Measurements from ENCODE around the gene AGO4. TPM values are rescaled to one million over a fixed set of nuclear protein-coding genes. Genes with fewer than 3 reads are reported as not detected.
"Not testable (repeated sequence)": the region's sequence is repeated elsewhere in the genome, so short reads cannot be mapped to it uniquely, and the experiment has no call there.

The AGO4 gene
- total RNA-seq = 94.6 TPM

DNA sequence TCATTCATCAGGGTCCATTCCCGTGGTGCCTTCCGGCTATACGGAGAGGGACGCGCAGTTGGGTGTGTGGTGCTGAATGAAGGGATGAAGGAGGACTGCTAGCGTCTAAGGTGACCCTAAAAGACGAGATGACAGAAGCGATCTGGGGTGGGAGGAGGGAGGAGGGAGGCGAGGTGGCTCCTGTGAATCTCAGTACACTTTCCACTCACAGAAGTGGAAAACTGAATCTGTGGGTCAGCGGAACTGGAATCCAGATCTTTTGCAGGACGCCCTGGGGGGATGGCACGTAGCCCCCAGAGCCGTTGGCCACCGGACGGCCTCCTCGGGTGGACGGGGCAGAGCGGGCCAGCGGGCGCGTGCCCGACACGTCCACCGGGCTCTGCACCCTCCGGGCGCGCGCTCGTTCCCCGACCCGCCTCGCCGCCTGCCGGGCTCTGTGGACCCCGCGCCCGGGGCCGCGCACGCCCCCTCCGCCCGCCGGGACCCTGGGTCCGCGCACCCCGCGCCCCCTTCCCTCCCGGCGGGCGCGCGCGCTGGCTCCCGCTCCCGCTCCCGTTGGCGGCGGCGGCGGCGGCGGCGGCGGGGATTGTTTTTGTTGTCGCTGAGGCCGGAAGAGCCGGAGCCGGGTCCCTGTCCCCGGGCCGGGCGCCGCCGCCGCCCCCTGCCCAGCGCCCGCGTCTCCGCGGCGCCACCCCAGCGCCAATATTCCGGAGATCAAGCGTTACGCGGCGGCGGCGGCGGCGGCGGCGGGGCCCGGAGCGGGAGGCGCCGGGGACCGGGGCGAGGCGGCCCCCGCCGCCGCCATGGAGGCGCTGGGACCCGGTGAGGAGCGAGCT is at the start of gene AGO4:
TSS of gene AGO4 (plus strand) at position 403 of the 836 bp plus-strand sequence. CDS start at position 804, 401 bp downstream.
- FAIRE-seq (no peak), DNase-seq (ENCODE audit: low spot score in 2 of 2) (peak; percentile 66 to 67)

DNA sequence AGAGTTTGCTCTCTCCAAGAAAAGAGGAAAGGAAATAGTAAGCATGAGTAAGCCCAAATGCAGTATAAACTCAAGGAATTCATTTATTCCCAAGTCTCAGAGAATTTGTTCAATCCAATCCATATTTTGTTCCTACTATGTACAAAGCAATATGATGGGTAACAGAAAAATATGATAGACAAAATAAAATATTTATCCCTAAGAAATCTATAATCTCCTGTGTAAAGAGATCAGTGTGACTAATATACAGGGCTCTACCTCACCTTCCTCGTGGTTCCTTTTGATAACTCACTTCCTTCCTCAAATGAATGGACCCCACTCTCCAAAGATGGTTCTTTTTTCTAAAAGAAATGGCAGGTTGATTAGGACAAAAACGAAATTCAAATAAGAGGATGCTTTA is 45.7 kb upstream of the AGO4 start:
- no peak for FAIRE-seq
- DNase-seq (ENCODE audit: low spot score in 2 of 2) = no peak

DNA sequence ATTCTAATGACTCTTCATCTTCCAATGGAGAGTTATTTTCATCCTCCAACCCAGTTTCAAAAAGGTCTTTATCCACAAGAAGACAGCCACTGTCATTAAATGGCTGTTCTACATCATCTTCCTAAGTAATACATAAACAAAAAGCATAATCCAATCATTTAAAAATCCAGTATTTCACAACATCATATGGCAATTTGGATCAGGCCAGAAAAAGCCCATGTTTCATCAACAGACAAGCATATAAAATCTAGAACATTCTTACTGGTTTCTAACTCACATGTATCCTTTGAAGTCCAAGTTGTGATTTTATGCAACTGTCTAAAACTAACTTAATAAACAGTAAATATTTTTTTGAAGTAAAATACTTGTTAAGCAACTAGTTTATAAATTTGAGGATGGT is 44.6 kb upstream of the AGO4 start:
- FAIRE-seq (no peak), DNase-seq (ENCODE audit: low spot score in 2 of 2) (no peak)

DNA sequence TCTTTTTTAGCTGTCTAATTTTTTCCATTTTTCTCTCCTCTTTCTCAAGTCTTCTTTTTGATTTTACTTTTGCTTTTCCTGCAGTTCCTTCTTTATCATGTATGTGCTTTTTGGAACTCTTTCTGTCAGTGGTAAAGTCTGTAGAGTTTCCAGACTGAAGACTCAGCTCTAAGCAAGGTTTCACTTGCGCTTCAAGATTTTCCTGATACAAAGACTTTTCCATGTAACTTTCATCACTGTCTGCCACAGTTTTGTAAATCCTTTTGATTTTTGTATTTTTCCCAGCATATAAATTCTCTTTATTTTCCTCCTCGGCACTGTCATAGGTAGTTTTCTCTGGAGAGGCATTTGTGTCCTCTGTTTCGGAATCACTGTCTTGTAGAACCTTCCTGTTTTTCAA is 43.5 kb upstream of the AGO4 start:
- DNase-seq (ENCODE audit: low spot score in 2 of 2) = no peak
- no peak for FAIRE-seq

DNA sequence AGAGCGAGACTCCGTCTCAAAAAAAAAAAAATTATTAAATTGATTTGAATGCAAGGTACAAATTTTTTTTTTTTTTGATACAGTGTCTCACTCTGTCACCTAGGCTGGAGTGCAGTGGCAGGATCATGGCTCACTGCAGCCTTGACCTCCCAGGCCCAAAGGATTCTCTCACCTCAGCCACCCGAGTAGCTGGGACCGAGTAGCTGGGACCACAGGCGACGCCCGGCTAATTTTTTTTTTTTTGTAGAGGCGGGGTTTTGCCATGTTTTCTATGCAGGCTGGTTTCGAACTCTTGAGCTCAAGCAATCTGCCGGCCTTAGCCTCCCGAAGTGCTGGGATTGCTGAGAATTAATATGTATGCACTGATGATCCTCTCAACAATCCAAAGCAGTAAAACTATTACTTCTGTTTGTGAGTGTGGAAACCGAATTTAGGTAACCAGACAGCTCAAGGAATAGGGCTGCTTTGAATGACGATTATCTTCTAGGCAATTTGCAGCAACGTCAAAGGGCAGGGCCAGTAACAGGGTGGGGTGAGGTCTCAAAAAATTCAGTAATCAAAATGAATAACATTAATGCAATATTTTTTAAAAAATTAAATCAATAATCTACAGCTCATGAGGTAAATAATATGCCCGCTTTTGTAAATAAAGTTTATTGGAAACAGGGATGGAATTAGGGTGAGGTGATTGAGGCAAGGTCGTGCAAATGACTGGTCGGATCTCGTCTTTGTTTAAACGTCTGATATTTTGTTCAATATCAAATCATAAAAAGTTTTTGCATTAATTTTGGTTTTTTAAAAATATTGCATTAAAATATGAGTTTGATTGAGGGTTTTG is 39.2 kb upstream of the AGO4 start:
- DNase-seq (ENCODE audit: low spot score in 2 of 2) (no peak), FAIRE-seq (no peak)

DNA sequence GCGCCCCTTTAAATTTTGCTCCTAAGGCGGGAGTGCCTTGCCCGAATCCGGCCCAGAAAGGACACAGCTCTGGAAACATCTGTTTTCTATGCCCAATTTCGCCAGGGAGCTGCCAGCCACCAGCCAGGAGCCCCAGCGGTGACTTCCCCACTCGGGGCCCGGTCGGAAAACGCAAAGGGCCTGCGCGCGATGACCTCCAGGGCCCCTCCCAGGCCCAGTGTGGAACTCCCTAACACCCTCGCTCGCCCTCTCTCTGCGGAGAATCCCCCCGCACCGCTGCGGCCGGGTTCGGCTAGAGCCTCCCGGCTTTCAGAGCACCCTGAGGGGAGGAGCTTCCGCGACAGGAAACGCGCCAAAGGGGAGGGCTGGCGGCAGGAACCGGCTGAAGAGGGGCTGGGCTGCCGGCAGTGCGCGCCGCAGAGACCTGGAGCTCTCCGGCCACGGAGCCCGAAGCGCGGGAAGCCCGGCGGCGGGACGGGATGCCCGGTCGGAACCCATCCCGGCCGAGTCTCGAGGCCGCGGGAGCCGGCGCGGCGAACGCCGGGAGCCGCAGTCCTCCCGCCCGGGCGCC is 38.5 kb upstream of the AGO4 start:
- no peak for FAIRE-seq

DNA sequence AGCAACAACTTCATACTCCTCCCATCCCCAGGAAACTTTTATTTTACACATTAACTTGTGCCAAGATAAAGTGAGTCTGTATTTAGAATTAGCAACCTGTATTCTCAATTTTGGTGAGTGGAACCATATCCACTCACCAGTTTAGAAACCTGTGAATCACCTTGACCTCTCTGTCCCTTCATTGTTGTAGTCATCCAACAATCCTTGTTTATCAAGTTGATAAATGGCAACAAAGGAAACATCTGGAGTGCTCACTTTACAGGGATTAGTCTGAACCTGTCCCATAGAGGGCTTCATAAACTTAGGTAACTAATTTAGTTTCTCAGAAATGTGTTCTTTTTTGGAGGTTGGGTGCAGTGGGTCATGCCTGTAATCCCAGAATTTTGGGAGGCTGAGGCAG is 34.1 kb upstream of the AGO4 start:
- DNase-seq (ENCODE audit: low spot score in 2 of 2) = no peak
- FAIRE-seq = no peak

More for the DNA sequence above, 38.5 kb upstream of the AGO4 start:
- DNase-seq (ENCODE audit: low spot score in 2 of 2) = peak; percentile 56 to 74

DNA sequence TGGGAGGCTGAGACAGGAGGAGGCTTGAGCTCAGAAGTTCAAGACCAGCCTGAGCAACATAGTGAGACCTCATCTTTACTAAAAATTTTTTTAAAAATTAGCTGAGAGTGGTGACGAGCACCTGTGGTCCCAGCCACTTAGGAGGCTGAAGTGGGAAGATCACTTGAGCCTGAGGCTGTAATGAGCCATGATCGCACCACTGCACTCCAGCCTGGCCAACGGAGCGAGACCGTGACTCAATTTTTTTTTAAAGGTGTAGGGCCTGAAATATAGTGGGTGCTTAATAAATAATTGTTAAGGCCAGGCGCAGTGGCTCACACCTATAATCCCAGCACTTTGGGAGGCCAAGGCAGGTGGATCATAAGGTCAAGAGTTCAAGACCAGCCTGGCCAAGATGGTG is 31.6 kb upstream of the AGO4 start:
- FAIRE-seq; DNase-seq (ENCODE audit: low spot score in 2 of 2): not testable (repeated sequence)

DNA sequence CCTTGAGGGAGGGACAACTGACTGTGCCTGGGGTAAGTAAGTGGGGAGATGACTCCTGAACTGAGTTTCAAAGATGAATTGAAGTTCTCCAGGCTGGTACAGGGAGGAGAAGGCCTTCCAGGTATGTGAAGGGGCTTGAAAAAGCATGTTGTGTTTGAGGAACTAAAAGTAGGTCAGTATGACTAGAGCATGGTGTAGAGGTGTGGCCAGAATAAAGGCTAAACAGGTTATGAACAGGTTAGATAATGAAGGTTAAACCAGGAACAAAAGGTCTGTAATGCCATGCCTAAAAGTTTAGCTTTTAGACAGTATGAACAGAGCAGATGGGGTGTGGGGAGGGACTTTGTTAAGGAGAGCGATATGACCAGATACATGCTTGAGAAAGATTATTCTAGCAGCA is 30.7 kb upstream of the AGO4 start:
- FAIRE-seq (no peak), DNase-seq (ENCODE audit: low spot score in 2 of 2) (no peak)

DNA sequence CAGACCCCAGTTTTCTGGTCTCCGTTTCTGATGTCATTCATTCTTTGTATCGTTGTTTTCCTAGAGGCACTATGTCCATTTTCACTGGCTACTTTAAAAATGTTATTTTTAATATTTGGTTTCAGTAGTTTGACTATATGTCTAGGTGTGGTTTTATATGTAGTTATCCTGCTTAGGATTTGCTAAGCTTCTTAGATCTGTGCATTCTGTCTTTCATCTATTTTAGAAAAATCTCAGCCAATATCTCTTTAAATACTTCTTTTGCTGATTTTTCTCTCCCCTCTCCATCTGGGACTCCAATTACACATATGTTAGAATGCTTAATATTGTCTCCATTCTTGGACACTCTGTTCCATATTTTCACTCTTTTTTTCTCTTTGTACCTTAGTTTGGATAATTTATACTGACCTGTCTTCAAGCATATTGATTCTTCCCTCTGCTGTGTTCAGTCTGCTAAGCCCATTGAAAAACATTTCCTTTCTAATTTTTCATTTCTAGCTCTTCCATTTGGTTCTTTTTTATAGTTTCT is 24.7 kb upstream of the AGO4 start:
- DNase-seq (ENCODE audit: low spot score in 2 of 2) = no peak
- no peak for FAIRE-seq

DNA sequence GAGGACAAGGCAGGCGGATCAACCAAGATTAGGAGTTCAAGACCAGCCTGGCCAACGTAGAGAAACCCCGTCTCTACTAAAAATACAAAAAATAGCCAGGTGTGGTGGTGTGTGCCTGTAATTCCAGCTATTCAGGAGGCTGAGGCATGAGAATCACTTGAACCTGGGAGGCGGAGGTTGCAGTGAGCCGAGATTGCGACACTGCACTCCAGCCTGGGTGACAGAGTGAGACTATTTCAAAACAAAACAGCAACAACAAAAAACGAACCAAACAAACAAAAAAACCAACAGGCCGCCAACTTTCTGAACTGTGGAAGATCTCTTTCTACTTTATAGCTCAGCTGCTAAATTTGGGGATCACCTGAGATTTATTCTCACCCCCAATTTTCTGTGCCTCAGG is 23.5 kb upstream of the AGO4 start:
- DNase-seq (ENCODE audit: low spot score in 2 of 2); FAIRE-seq: not testable (repeated sequence)

DNA sequence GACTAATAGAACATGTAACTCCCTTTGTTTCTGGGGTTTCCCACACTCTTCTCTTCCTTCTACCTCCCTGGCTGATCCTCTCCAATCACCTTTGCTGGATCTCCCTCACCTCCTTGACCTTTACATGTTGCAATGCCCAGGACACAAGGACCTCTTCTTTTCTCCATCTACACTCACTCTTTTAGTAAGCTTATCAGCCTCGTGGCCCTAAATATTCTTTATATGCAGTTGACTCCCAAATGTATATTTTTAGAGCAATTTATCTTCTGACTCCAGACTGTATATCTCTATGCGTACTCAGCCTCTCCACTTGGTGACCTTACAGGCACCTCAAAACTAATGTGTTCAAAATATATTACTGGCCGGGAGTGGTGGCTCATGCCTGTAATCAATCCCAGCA is 19.7 kb upstream of the AGO4 start:
- no peak for DNase-seq (ENCODE audit: low spot score in 2 of 2)
- no peak for FAIRE-seq

DNA sequence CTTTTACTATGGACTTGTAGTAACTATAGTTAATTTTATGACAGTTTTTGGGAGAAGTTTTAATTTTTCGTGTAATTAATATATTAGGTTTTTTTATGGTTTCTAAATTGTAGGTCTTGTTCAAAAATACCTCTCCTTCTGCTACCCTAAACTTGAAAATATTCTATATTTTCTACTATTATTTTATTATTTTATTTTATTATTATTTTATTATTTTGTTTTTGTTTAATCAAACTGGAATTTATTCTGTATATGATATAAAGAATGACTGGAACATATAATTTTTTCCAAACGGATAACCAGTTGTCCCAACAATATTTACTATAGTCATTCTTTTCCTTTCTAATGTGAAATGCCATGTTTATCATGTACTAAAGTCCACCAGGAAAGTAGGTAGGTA is 17.1 kb upstream of the AGO4 start:
- DNase-seq (ENCODE audit: low spot score in 2 of 2) (no peak), FAIRE-seq (peak; percentile 79)

DNA sequence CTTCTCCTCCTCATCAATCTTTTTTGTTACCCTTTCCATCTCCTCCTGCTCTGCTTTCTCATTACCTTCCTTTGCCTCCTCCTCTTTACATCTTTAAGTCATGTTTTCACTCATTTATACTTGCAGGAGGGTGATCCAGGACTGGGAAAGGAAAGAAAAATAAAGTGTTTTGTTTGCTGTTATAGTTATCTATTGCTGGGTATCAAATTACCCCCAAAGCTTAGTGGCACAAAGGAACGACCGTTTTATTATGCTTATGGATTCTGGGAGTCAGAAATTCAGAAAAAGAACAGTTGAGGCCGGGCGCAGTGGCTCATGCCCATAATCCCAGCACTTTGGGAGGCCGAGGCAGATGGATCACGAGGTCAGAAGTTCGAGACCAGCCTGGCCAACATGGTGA is 12.5 kb upstream of the AGO4 start:
- DNase-seq (ENCODE audit: low spot score in 2 of 2) = no peak
- FAIRE-seq = no peak

DNA sequence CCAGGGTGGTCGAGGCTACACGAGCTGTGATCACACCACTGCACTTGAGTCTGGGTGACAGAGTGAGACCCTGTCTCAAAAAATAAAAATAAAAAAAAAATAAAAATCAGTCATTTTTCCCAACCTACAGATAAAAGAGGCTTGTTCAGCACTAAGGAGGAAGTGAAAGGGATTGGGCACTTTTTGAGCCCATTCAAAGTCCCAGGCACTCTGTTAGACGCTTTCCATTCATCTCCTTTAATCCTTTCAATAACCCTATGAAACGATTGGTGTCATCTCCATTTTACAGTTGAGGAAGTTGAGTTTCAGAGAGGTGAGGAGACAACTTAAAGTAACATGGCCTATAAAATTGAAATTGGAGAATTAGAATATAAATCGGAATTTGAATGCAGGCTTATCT is 10.4 kb upstream of the AGO4 start:
- DNase-seq (ENCODE audit: low spot score in 2 of 2) (no peak), FAIRE-seq (no peak)

DNA sequence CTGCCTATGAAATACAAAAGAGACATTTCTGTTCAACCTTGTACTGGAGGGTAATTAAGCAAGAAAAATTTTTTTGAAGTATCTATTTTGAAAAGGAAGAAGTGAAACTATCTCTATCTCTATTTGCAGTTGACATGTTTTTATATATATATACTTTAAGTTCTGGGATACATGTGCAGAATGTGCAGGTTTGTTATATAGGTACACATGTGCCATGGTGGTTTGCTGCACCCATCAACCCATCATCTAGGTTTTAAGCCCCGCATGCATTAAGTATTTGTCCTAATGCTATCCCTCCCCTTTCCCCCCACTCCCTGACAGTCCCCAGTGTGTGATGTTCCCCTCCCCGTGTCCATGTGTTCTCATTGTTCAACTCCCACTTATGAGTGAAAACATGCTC is 9.8 kb upstream of the AGO4 start:
- FAIRE-seq; DNase-seq (ENCODE audit: low spot score in 2 of 2): not testable (repeated sequence)

DNA sequence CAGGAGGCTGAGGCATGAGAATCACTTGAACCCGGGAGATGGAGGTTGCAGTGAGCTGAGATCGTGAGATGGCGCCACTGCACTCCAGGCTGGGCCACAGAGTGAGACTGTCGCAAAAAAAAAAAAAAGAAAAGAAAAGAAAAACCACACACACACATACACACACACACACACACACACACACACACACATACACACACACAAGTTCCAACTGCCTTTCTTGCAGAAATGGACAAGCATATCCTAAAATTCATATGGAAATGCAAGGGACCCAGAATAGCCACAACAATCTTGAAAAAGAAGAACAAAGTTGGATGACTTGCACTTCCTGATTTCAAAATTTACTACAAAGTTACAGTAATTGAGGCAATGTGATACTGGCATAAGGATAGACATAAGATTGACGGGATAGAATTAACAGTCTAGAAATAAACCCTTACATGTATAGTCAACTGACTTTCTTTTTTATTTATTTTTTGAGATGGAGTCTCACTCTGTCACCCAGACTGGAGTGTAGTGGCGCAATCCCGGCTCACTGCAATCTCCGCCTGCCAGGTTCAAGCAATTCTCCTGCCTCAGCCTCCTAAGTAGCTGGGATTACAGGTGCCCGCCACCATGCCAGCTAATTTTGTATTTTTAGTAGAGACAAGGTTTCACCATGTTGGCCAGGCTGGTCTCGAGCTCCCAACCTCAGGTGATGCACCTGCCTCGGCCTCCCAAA is 7.5 kb upstream of the AGO4 start:
- not testable (repeated sequence) for FAIRE-seq; DNase-seq (ENCODE audit: low spot score in 2 of 2)

DNA sequence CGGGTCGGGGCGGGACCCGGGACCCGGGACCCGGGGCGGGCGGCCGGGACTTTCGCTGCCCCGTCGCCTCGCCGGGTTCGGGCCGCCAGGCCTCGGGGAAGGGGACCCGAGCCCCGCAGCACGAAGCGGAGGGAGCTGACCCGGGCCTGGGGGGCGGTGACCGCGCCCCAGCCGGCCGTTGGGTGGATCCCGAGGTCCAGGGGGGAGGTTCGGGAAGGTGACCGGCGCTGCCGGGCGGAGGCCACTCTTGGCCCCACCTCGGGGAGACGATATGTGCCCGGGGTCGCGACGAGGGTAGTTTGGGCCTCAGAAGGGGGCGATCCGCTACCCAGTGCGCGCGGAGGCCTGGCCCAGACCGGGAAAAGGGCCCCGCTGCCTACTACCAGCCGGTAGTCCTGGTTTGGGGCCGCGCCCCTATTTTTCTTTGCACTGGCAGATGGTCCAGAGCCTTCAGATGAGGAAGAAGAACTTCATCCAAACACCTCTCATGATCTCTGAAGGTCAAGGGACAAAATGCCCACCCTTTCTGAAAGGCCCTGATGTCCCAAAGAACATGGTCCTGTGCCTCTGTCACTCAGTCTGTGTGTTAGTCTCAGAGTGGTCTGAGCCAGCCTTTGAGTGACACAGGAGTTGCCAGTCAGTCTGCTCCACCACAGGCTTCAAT is 766 bp downstream of the AGO4 start:
- no peak for FAIRE-seq
- DNase-seq (ENCODE audit: low spot score in 2 of 2) = peak in 1 of 2 donors; percentile 24

Measured in frontal cortex (tissue), 4 donors.